ENCODE results near the gene MRPL51.

DNA sequence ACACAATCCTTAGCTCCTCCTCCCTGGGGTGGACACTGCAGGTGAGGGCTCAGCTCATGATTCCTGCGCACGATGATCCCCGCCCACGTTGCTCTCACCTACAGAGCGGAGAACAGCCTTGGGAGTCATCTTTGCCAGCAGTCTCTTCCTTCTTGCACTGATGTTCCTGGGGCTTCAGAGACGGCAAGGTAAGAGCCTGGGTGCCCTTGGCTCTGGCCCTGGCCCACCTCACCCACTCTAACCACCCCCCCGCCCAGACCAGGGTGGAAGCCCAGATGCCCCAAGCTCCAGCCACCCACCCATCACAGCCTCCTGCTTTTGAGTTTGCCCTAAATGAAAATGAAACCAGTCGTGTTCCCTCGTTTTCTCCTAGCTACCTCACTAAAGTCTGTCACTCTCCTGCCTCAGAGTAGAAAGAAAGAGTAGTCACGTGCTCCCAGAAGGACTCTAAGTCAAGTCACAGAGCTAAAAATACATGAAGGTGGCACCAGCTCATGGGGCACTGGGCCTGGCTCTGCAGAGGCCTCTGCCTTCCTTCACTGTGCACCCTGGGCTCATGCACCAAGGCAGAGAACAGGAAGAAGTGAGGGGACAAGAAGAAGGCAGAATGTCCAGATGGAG lies 32.2 kb downstream of the MRPL51 start:
- TF ChIP-seq, protein P1, sequence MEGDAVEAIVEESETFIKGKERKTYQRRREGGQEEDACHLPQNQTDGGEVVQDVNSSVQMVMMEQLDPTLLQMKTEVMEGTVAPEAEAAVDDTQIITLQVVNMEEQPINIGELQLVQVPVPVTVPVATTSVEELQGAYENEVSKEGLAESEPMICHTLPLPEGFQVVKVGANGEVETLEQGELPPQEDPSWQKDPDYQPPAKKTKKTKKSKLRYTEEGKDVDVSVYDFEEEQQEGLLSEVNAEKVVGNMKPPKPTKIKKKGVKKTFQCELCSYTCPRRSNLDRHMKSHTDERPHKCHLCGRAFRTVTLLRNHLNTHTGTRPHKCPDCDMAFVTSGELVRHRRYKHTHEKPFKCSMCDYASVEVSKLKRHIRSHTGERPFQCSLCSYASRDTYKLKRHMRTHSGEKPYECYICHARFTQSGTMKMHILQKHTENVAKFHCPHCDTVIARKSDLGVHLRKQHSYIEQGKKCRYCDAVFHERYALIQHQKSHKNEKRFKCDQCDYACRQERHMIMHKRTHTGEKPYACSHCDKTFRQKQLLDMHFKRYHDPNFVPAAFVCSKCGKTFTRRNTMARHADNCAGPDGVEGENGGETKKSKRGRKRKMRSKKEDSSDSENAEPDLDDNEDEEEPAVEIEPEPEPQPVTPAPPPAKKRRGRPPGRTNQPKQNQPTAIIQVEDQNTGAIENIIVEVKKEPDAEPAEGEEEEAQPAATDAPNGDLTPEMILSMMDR (IDR thresholded peaks at IDR 0.05; ENCODE audit: extremely low read depth in 1 of 2, insufficient read depth in 1 of 2, low read depth in 1 of 2, low read length in 2 of 2): no peak
- TF ChIP-seq POLR2A (IDR thresholded peaks at IDR 0.05; ENCODE audit: low read depth, low read length) (no peak), EZH2 (IDR thresholded peaks at IDR 0.05; ENCODE audit: borderline replicate concordance, low read depth, low read length, severe bottlenecking) (no peak), MYC (IDR thresholded peaks at IDR 0.05; ENCODE audit: low read depth, low read length) (no peak)

Measured in endothelial cell of umbilical vein (primary cell).